ENCODE results near the gene ADAMTSL5.

GRCh38 chr19:1488282-1488601 lies 24.6 kb downstream of the ADAMTSL5 start:
- TF ChIP-seq, protein P1, sequence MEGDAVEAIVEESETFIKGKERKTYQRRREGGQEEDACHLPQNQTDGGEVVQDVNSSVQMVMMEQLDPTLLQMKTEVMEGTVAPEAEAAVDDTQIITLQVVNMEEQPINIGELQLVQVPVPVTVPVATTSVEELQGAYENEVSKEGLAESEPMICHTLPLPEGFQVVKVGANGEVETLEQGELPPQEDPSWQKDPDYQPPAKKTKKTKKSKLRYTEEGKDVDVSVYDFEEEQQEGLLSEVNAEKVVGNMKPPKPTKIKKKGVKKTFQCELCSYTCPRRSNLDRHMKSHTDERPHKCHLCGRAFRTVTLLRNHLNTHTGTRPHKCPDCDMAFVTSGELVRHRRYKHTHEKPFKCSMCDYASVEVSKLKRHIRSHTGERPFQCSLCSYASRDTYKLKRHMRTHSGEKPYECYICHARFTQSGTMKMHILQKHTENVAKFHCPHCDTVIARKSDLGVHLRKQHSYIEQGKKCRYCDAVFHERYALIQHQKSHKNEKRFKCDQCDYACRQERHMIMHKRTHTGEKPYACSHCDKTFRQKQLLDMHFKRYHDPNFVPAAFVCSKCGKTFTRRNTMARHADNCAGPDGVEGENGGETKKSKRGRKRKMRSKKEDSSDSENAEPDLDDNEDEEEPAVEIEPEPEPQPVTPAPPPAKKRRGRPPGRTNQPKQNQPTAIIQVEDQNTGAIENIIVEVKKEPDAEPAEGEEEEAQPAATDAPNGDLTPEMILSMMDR (conservative IDR thresholded peaks at IDR 0.05 in 1 of 2, IDR thresholded peaks at IDR 0.05 in 1 of 2; ENCODE audit: extremely low read depth in 1 of 2, insufficient read depth in 1 of 2, low read depth in 1 of 2, low read length in 2 of 2): no peak
- no peak for TF ChIP-seq EZH2 (IDR thresholded peaks at IDR 0.05; ENCODE audit: borderline replicate concordance, low read length)

All from mammary epithelial cell (primary cell).